AG10803 (cell line): ENCODE data around the gene OSGIN1.
A peak's percentile ranks its signal among the peaks of the same experiment; 100 is the strongest.

Experiments used
- DNase-seq: peaks from one replicate; pipeline ENCODE4 v3.0.0; 2010; ENCODE audit warnings: low read depth
- H3K4me3 ChIP-seq: 2 replicates; pipeline ENCODE4 v1.5.1; 2011; ENCODE audit warnings: mild to moderate bottlenecking, low read length, control low read depth
- TF ChIP-seq, protein P1 (sequence below): conservative IDR thresholded peaks from 2 replicates; pipeline ENCODE4 v1.5.1; 2011; ENCODE audit warnings: mild to moderate bottlenecking, low read length, control low read depth, inconsistent platforms

OSGIN1 gene

GRCh38 chr16:83928341-83929055, 24.5 kb upstream of the OSGIN1 start:
- H3K4me3 ChIP-seq, result no peak overlapping the region
- peak; percentile 88 for DNase-seq
- TF ChIP-seq, protein P1, sequence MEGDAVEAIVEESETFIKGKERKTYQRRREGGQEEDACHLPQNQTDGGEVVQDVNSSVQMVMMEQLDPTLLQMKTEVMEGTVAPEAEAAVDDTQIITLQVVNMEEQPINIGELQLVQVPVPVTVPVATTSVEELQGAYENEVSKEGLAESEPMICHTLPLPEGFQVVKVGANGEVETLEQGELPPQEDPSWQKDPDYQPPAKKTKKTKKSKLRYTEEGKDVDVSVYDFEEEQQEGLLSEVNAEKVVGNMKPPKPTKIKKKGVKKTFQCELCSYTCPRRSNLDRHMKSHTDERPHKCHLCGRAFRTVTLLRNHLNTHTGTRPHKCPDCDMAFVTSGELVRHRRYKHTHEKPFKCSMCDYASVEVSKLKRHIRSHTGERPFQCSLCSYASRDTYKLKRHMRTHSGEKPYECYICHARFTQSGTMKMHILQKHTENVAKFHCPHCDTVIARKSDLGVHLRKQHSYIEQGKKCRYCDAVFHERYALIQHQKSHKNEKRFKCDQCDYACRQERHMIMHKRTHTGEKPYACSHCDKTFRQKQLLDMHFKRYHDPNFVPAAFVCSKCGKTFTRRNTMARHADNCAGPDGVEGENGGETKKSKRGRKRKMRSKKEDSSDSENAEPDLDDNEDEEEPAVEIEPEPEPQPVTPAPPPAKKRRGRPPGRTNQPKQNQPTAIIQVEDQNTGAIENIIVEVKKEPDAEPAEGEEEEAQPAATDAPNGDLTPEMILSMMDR, result 0 out of 2 replicates have a peak, but pooled peaks have one; percentile 5

DNA sequence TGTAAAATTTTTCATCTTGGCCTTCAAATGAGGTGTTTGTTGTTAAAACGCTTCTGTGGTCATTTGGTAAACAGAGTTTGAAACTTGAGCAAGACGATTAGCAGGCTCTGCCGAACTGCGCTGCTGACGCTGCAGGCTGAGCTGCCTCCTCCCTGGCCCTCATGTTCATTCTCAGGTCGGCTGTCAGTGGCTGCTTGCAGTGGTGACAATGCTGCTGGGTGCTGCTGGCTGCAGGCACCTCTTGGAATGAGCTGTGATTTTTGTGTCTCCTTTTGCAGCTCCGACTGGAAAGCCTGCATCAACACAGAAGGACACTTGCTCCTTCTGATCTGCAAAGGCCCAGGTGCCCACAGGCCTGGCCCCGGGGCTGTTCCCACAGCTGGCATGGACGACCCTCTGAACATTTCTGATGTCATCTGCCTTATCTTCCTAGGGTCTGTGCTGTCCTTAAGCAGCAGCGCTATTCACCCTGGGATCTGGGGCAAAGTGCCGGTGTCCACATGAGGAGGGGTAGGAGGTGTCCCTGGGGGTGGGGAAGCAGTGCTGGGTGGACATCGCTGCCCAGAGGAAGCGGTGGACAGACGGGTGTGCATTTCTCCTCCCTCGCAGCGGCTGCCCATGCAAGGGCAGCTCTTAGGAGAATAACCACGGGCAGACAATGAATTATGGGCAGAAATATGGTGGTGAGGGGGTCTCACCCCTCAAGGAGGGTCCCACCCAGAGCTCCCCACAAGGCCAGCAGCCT, 23.1 kb upstream of the OSGIN1 start:
- TF ChIP-seq, protein P1, result no peak
- no peak overlapping the region for H3K4me3 ChIP-seq
- no peak for DNase-seq

- TF ChIP-seq, protein P1, result no peak
- DNase-seq, result no peak
- no peak overlapping the region for H3K4me3 ChIP-seq
Observed at GRCh38 chr16:83930730-83931500, 22.1 kb upstream of the OSGIN1 start.

- no peak for DNase-seq
- TF ChIP-seq, protein P1, result no peak
Observed at GRCh38 chr16:83931556-83931955, 21.5 kb upstream of the OSGIN1 start.

GRCh38 chr16:83932304-83932703, 20.7 kb upstream of the OSGIN1 start:
- H3K4me3 ChIP-seq, result no peak overlapping the region
- no peak for DNase-seq
- TF ChIP-seq, protein P1, result no peak

More at GRCh38 chr16:83931556-83931955, 21.5 kb upstream of the OSGIN1 start:
- no peak overlapping the region for H3K4me3 ChIP-seq

DNA sequence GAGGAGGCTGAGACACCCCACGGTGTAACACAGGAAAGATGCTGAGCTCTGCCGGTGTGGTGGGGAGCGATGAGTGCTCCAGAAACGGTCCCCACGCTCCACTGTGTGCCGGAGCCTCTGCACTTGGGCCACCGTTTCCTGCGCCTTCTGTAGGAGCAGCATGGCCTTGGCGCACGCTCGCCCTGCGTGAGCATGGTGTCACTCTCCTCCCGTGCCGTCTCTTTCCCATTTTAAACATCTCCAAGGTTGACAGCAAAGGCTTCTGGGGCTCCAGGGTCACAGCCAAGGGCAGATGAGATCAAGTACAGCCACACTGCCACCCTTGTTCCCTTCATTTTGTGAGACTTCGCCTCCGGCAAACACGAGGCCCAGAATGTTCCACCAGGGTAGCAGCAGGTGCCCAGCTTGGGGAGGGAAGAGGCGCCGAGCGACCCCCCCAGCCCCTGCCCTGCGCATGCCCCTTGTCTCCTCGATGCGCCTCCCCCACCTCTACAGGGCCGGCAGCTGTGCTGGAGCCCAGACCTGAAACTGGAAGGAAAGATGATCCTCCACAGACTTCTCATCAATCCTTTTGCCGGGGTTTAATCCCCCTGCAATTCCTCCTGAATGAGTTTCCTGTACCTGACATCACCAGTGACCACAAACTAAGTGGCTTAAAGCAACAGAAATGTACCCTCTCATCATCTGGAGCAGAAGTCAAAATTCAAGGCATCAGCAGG, 19.9 kb upstream of the OSGIN1 start:
- DNase-seq, result peak; percentile 11
- TF ChIP-seq, protein P1, result no peak
- H3K4me3 ChIP-seq, result no peak overlapping the region
